ENCODE data around the gene APBB2.
"Not testable (repeated sequence)": the region's sequence is repeated elsewhere in the genome, so short reads cannot be mapped to it uniquely, and the experiment has no call there.

The APBB2 gene

GRCh38 chr4:41155194-41155830, 59.0 kb downstream of the APBB2 start:
- DNase-seq = no peak

GRCh38 chr4:41154814-41155177, 59.5 kb downstream of the APBB2 start:
- no peak for DNase-seq

- no peak for DNase-seq
Measured at GRCh38 chr4:41154010-41154813, 60.1 kb downstream of the APBB2 start.

DNA sequence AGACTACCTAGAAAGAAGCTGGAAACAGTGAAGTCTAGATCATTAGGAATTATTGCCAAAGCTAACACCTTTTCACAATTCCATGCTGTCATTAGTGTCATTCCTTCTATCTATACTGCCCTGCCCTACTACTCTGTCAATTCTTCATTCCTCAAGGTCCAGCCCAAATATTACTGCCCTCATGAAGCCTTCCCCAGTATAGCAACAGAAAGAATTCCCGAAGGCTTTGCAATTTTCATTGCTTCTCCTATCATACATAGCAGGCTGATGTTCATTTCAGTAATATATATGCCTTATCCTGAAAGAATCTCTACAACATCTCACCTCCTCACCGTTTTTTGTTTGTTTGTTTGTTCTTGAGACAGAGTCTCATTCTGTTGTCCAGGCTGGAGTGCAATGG, 63.9 kb downstream of the APBB2 start:
- DNase-seq = no peak

DNA sequence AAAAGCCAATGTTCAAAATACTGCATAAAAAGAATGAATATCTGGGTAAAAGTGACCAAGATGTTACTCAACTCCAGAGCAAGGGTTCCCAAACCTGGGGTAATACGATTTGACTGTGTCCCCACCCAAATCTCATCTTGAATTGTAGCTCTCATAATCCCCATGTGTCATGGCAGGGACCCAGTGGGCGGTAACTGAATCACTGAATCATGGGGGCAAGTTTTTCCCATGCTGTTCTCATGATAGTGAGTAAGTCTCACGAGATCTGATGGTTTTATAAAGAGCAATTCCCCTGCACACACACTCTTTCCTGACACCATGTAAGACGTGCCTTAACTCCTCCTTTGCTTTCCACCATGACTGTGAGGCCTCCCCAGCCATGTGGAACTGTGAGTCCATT, 64.8 kb downstream of the APBB2 start:
- not testable (repeated sequence) for DNase-seq

DNA sequence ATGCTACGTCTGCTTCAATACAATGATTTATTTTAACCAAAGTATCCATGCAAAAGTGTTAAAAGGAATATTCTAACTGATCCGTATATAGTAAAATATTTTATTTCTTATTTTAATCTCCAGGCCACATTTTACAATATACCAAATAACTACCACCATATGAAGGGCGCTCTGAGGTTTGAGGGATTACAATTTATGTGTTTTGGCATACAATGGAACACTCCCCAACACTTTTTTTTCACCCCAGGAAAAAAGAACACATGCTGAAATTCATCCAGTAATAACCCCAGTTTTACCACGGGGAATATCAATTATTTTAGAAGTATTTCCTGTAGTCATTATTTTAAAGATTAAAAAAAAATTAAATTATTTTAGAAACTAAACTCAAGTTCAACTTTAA, 65.4 kb downstream of the APBB2 start:
- no peak for DNase-seq

GRCh38 chr4:41148292-41148691, 66.0 kb downstream of the APBB2 start:
- no peak for DNase-seq

- not testable (repeated sequence) for DNase-seq
Measured at GRCh38 chr4:41147570-41147969, 66.8 kb downstream of the APBB2 start.

DNA sequence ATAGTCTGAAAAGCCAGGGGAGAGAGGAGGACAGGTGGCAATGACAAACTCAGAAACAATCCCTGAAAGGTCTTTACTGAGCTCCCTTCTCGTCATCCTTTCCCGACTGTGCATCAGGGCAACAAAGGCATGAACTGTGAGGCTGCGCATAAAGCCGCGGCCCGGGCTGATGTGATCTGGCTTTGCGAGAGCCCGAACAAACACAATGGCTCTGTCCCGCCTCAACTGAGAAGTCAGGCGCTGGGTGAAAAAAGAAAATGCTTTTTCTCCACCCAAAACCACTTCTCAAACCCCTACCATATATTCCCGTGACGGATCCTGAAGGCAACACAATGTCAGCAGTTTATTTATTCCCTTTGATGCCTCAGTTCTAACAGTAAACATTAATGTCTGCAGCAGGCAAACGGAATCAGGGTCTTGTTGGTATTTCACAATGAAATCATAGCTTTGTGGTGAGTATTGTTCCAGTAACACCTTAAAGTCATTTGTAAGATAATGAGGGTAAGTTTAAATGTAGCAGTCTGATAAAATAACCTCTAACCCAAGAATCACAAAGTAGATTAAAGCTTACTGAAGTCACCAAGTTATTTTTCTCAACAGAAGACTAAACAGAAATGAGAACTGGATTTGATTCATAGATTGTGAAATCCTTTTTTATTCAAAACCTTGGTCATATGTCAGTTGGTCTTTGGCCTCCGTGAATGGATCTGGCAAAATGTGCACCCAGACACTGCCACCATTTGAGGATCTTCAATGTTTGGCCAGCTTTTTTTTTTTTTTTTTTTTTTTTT, 67.4 kb downstream of the APBB2 start:
- DNase-seq = no peak

DNA sequence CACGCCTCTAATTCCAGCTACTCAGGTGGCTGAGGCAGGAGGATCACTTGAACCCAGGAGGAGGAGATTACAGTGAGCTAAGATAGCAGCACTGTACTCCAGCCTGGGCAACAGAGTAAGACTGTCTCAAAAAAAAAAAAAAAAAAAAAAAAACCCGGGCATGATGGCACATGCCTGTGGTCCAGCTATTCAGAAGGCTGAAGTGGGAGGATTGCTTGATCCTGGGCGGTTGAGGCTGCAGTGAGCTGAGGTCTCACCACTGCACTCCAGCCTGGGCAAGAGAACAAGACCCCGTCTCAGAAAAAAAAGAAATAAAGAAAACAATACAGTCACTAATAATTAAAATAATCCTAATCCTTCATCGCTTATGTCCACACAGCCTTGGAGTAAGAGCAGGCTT, 68.1 kb downstream of the APBB2 start:
- DNase-seq = no peak

DNA sequence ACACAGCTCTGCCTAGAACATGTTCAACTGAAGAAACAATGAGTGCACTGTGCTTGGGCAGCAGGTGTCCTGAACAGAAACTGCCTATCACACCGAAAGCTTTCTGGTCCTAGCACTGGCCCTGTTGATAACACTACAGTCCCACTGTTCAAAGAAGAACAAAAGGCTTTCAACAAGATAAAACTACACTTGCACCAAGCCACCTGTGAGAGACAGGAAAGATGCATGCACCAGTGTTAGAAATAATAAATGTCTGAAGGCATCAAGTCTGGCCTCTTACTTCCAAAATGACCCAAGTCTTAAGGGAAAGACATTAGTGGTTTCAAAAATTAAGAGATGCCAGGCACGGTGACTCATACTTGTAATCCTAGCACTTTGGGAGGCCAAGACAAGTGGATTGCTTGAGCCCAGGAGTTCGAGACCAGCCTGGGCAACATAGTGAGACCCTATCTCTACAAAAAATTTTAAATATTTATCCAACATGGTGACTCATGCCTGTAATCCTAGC, 68.7 kb downstream of the APBB2 start:
- DNase-seq = no peak

GRCh38 chr4:41144812-41145211, 69.5 kb downstream of the APBB2 start:
- DNase-seq = no peak

DNA sequence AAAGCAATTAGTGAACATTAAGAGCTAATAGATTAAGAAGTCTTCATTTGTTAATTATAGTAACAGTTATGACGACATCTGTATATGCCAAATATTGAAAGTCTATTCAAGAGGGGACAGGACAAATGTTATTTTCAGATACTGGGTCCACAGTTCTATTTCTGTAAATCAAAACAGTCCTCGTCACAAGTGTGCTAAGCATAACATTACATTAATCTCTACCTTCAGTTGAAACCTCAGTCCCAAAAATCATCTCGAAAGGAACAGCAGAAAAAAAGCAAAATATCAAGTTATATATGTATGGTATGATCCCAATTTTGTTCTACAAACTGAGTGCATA, 70.3 kb downstream of the APBB2 start:
- DNase-seq = no peak

DNA sequence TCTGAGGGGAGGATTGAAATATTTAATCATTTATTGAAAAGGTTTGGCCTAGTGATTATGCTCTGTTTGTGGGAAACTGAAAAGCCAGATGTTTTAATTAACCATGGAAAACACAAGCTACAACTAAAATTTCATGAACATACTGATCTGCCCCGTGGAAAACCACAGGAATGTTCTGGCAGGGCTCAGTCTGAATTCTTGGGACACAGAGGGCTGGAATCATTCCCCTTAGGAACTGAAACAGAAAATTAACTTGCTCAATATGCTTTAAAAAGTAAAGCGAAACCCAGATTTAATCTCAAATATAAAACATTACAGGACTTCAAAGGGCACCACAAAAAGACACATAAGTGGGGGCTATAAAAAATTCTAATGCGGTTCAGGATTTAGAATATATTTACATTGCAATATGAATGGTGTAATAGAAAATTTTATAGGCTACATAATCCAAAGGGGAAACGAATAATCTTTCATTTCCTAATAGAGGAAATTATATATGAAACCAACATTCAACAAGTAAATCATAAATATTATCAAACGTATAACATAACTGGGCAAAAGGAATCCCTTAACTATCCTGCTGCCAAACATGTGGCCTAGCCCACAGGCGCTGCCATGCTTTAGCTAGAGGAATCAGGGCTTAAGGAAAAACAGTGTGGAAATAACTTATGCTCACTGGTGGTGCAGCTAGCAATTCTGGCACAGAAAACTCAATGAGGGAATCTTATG, 70.9 kb downstream of the APBB2 start:
- DNase-seq = no peak

- DNase-seq = no peak
Measured at GRCh38 chr4:41142376-41143310, 71.7 kb downstream of the APBB2 start.

- DNase-seq = no peak
Measured at GRCh38 chr4:41141900-41142299, 72.4 kb downstream of the APBB2 start.

DNA sequence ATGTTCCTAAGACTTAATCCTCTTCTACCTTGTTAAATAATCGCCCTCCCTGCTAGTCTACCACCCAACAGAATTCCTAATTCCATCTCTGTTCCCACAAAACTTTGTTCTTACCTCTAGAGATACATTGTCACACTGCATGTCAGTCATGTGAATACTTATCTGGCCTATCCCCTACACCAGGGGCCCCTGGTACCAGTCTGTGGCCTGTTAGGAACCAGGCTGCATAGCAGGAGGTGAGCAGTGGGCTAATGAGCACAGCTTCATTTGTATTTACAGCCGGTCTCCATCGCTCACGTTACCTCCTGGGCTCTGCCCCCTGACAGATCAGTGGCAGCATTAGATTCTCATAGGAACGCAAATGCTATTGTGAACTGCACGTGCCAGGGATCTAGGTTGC, 73.9 kb downstream of the APBB2 start:
- no peak for DNase-seq

GRCh38 chr4:41137879-41138278, 76.5 kb downstream of the APBB2 start:
- no peak for DNase-seq

GRCh38 chr4:41136456-41136855, 77.9 kb downstream of the APBB2 start:
- no peak for DNase-seq

DNA sequence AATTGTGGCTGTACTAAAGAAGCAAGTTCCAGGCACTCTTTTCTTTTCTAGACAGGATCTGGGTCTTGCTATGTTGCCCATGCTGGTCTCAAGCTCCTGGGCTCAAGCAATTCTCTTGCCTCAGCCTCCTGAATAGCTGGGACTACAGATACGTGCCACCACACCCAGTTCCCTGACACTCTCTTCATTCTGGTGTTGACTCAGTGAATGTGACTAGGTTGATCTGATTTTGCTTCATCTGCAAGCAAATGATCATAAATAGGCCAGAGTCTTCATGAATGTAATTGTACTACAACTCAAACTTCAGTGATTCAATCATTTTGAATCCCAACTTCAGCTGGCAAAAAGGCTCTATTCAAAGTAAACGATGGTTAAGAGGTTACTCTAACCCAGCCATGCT, 78.5 kb downstream of the APBB2 start:
- no peak for DNase-seq

- no peak for DNase-seq
Measured at GRCh38 chr4:41134581-41134980, 79.8 kb downstream of the APBB2 start.

DNA sequence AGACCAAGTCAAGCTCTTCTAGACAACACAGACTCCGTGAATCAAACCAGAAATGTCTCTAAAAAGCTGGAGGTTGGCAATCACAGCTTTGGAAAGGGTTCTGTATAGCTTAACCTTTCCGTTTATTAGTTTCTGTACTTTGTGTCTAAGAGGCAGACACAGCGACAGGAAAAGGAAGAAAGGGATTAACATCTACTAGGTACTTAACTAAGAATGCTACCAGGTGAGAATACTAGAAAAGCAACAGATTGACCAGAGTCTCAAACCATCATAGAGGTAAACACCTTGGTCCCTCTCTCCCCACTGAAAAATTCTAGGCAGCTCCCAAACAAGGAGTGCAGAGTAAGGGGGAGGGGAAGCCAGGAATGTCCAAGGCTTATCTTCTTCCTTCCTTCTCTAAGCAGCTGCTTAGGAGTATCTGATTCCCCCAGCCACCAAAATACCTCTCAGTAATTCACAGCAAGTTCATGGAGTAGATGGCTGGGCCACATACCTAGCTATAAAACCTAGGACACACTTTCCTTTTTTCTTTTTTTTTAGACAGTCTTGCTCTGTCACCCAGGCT, 80.8 kb downstream of the APBB2 start:
- no peak for DNase-seq
